Measurements from ENCODE around the gene NR4A1.

NR4A1 gene

GRCh38 chr12:52059582-52060497 lies 8.6 kb downstream of the NR4A1 start:
- DNase-seq, result no peak

- DNase-seq, result no peak
These were observed 9.4 kb downstream of the NR4A1 start for GRCh38 chr12:52060498-52061177.

DNA sequence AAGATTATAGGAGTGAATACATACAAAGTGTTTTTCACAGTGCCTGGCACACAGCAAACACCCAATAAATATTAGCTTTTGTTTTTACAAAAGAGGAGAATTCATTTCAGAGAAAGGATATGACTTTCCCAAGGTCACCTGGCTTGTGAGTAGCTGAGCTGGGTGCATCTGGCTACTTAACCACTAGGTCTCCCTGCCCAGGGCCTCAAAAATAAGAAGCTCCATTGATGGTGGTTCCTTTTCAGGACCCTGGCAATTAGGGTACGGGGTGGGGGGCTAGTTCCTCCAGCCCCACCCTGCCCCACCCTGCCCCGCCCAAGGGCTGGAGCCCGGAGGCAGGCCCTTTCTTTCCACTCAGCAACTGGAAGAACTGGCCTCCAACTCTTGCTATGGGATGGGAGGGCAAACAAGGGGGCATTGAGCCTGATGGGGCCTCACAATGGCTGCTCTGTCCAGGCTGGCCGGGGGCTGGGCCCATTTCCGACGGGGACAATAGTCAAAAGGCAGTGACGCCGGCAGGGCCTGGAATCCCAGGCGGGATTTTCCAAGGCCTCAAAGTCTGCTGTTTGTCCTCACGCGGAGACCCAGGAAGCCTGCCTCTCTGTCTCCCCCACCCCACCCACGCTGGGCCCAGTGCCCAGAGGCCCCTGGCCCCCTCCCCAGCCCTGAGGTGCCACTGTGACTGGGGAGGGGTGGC lies 10.4 kb downstream of the NR4A1 start:
- no peak for DNase-seq

GRCh38 chr12:52062167-52063081 lies 11.2 kb downstream of the NR4A1 start:
- no peak for DNase-seq

- DNase-seq, result no peak
These were observed 12.1 kb downstream of the NR4A1 start for GRCh38 chr12:52063082-52063924.

- no peak for DNase-seq
These were observed 12.9 kb downstream of the NR4A1 start for GRCh38 chr12:52063981-52064649.

DNA sequence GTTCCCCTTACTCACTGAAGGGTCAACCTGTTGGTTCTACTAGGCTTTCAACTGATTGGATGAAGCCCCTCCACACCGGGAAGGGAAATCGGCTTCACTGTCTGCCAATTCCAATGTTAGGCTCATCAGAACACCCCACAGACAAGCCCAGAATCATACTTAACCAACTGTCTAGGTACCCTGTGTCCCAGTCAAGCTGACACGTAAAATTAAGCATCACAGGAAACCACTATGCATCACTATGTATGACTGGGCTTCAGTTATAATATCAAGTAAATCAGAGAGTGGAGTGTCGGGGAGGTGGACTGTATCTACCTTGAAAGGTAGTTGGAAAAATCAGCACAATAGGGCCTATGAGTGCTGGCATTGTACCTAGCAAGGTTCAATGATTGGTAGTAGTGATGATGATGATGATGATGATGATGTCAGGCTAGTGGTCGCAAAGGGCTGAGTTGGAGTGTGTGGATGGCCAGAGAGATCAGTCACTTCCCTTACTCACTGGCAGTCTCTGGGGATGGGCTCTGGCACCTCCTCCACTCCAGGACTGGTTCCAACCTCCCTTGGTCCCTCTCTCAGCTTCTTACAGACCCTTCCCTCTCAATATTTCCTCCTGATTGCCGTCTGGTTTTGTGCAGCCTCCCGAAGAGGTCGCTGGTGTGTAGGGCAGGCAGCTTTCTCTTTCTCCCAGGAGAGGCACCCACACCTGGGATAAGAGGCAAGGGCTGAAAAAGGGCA lies 15.3 kb downstream of the NR4A1 start:
- no peak for DNase-seq

GRCh38 chr12:52067081-52067374 lies 15.8 kb downstream of the NR4A1 start:
- no peak for DNase-seq

DNA sequence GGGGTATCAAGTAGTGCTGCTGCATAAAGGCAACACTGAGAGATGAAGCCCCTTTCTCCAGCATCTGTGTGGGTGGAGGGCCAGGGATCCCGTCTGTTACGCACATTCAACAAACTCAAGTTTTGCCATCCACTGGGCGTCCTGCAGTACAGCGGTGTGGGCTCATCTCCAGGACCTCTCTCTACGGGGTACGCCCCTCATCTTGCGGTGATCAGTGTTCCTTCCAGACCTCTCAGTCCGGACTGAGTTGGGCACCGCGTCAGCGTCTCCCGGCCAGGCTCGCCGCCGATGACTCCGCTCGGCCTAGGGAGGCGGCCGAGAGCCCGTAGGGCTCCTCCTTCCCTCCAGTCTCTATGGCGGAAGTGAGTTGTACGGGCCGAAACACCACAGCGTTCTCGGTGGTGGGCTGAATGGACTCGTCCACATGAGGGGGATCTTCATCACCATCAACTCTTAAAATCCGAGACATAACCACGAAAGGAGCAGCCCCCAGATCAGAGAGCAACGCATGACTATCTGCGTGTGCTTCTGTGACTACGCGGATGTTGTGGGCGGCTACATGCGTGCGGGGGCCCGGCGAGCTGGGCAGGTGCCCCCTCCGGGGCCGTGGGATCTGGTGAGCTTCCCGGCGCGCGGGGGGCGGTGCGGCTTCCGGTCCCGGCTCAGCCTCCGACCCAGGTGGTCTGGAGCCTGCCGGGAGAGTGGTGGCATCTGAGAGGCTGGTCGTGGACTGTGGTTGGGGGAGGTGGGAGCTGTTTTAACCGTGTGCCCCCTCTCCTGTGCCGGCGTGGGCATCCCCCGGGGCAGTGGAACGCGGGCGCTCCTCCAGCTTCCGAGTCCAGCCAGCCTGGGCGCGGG lies 18.3 kb downstream of the NR4A1 start, which contains the start of gene ATG101:
Gene ATG101, plus strand, starts transcription at position 652 of the 858 bp plus-strand sequence. CDS start 3,673 bp downstream, outside the sequence.
- DNase-seq, result no peak

DNA sequence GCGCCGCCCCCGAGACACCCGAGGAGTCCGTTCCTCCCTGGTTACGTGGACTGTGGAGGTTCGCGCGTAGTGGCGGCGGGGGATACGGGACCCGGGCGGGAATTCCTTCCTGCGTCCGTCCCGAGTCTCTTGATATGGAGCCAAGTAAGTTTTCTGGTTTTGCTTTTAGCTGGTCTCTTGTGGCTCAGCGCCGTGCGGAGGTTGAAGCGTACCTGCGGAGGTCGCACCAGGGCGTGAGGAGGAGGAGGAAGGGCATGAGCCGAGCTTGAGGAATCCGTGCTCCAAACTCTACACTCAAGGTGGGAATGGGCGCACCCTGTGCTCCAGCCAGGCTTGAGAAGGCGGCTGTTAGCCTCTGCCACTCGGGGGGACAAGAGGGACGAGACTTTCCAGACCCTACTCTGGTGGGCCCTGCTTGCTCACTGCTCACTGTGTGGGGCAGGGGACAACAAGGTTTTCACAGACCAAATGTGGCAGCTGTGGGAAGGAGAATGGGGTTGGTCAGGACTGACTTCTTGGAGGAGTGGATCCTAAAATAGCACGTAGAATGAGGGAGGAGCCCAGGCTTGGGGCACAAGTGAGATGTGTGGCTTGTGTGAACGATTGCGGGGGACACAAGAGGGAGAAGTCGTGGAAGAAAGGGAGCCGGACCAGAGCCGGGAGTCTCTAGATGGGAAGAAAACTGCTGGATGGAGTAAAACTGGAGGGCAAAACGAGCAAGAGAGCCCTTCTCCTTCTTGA lies 19.1 kb downstream of the NR4A1 start:
- DNase-seq, result no peak

GRCh38 chr12:52073531-52074381 lies 22.5 kb downstream of the NR4A1 start:
- no peak for DNase-seq

DNA sequence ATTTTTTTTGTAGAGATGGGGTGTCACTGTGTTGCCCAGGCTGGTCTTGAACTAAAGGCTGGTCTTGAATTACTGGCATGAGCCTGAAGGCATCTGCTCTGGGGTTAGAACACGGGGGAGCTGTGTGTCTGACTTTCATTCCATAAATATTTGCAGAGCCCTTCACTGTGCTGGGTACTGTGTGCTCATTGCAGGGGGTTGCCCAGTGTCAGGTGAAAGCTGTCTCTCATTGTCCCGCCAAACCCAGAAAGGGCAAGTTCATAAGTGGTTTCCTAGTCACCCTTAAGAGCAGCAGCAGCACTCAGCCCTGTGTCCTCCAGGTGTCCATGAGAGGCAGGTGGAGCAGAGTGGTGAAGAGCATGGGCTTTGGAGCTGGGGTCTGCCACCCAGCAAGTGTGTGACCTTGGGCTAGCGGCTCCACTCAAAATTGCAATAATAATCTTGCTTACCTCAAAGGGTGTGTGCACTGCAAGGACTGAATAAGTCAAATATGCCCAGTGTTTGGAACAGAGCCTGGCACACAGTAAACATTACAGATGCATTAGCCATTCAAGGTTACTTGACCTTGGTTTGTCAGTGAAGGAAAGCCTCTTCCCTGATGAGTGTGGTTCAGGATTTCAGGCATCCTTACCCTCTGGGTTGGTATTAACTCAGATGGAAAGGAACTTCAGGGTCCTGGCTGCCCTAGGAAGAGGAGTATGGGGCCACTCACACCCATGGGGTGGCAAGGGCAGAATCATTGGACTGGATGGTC lies 23.9 kb downstream of the NR4A1 start:
- DNase-seq, result no peak

- no peak for DNase-seq
These were observed 25.6 kb downstream of the NR4A1 start for GRCh38 chr12:52076811-52077210.

- DNase-seq, result no peak
These were observed 27.0 kb downstream of the NR4A1 start for GRCh38 chr12:52078276-52078675.

DNA sequence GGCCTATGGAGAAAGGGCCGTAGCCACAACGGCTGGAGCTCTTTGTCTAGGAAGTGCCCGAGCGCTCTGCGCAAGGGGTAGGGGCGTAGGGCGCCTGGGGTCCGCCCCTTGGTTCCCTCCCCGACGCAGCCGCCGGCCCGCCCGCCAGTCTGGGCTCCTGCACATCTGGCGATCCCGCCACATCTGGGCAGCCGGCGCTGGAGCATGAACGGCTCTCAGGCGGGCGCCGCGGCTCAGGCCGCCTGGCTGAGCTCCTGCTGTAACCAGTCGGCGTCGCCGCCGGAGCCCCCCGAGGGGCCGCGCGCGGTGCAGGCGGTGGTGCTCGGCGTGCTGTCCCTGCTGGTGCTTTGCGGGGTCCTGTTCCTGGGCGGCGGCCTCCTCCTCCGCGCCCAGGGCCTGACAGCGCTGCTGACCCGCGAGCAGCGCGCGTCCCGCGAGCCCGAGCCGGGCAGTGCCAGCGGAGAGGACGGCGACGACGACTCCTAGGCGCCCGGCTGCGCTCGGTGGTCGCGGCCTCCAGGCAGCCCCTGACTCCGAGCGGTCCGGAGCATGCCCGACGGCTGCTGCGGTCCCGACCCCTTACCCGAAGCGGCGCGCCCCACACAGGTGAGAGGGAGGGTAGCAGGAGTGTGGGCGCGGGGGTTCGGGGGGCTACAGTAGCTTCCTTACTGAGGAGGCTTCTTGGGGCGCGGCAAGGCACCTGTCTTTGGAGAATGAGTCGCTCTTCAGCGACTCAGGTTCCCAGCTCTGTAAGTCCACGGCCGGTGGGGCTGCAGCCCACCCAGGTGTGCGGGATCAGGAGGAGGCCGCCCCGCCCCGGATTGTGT lies 28.5 kb downstream of the NR4A1 start, which contains the start of gene SMIM41:
Gene SMIM41, plus strand, starts transcription at position 129 of the 827 bp plus-strand sequence. Its CDS starts 76 bp downstream, at position 205.
- DNase-seq, result no peak
